GM19372 (cell line): ENCODE results near the gene ZFP64.
"Not testable (repeated sequence)": the region's sequence is repeated elsewhere in the genome, so short reads cannot be mapped to it uniquely, and the experiment has no call there.

Experiments used
- ATAC-seq: cut with Tn5 transposase; IDR thresholded peaks from one replicate; pipeline ENCODE4 v1.9.1; 2021; ENCODE audit warnings: mild to moderate bottlenecking, low read depth, moderate library complexity; ENCODE audit not compliant: unreplicated experiment

Gene ZFP64

DNA sequence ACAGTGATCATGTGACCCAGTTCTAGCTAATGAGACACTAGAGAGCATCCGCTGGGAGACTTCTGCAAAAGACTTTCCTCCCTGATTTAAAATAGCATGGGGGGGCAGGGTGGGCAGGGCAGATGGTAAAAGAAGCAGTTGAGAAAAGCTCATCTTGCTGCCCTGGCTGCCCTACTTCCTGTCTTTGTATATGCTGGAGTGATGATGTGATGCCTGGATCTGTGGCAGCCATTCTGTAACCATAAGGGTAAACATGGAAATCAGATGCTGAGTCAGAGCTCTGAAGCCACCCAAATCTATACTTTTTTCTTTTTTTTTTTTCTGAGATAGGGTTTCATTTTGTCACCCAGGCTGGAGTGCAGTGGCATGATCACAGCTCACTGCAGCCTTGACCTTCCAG, 25.4 kb downstream of the ZFP64 start:
- ATAC-seq: no peak

DNA sequence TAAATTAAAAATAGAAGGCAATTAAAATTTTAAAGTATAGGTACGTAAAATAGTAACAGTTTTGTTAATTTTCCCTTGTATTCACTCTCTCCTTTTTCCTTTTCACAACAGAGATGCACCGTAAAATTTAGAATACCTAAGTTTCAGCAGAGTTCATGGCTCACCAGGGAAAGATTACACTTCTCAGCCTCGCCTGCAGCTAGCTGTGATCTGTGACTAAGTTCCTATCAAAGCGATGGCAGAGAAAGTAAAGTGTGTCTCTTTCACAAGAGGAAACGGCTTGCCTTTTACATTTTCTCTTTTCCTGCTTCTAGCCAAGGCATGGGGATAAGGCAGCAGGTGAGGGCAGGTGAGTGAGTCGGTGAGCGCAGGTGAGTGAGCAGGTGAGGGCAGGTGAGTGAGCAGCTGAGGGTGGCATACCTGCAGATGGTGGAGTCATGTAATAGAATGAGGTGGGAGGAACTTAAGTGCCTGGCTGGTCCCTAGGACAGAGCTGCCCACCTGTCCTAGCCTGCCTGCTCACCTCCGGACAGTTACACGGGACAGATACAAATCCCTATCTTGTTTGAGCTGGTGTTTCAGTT, 30.9 kb downstream of the ZFP64 start:
- no peak for ATAC-seq

DNA sequence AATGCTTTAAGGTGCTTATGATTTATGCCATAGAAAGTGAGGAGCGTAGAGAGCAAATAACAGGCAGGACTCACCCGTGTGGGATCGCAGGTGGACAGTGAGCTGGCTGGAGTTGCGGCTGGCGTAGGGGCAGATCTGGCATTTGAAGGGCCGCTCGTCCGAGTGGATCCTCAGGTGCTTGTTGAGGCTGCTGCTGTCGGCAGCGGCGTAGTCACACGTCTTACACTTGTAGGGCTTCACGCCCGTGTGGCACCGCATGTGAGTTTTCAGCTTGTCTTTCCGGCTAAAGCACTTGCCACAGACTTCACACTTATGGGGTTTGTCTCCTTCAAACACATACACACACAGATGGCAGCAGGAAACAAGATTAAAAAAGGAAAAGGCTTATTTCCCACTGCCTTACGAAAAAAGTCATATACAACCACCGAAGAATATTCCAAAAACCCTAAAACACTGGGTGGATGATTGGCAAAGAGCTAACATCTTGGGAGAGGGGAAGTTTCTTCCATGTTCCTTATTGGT, 31.5 kb downstream of the ZFP64 start:
- ATAC-seq: no peak

DNA sequence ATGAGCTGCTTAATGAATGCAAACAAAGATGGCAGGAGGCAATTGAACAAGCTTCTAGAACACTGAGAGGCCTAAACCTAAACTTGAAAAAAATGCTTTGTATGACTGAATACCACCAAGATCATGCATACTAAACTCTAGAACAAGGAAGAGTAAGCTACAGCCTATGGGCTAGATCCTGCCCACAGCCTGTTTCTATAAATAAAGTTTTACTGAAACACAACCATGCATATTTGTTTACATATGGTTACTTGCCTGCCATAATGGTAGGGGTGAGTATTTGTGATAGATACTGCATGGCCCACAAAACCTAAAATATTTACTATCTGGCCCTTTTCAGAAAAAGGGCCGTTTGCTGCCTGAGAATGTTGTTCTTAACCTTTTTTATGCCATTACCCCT, 37.0 kb downstream of the ZFP64 start:
- ATAC-seq: no peak

DNA sequence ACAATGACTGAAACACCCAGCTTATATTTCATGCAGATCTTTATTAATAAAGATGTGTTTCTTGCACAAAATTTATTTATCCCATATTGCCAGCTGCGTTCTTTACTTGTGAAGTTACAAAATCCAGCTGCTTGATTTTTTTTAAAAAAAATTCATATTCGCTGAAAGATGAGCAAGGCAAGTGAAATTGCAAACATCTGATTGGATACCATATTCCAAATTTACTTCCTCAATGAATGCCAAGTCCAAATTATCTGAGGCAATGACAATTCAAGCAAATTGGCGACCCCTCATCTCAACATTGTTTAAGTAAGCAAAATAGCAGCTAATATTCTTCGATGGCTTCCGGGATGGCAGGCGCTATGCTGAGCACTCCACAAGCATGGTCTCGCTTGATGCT, 37.7 kb downstream of the ZFP64 start:
- ATAC-seq: no peak

DNA sequence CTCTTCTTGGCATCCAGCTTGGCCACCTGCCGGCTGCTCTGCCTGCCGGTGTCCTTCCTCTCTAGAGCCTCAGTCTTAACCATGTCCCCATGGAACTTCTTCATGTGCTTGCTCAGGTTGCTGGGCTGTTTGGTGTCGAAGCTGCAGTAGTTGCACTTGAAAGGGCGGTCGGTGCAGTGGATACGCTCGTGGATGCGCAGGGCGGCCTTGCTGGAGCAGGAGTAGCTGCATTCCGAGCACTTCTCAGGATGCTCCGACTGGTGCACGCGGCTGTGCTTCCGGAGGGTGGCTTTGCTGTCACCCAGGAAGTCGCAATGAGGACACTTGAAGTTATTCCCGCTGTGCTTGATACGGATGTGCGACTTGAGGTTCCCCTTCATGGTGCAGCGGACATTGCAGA, 38.7 kb downstream of the ZFP64 start:
- ATAC-seq: no peak

DNA sequence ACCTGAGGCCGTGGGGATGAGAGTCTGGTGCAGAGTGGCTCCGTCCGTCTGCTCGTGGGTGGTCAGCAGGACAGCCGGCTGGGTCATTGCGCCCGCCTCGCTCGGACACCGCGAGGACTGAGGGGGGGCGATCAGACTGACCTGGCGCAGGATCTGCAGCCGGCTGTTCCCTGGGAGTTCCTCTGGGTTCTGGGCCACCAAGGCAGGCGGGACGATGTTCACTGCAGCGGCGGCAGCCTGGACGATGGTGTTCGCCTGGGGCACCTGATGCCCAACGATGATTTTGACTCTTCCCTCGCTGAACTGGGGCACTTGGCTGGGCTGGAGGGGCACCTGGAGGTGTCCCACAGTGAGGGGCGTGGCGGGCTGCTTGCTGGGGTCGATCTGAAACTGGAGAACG, 39.2 kb downstream of the ZFP64 start:
- ATAC-seq: no peak

DNA sequence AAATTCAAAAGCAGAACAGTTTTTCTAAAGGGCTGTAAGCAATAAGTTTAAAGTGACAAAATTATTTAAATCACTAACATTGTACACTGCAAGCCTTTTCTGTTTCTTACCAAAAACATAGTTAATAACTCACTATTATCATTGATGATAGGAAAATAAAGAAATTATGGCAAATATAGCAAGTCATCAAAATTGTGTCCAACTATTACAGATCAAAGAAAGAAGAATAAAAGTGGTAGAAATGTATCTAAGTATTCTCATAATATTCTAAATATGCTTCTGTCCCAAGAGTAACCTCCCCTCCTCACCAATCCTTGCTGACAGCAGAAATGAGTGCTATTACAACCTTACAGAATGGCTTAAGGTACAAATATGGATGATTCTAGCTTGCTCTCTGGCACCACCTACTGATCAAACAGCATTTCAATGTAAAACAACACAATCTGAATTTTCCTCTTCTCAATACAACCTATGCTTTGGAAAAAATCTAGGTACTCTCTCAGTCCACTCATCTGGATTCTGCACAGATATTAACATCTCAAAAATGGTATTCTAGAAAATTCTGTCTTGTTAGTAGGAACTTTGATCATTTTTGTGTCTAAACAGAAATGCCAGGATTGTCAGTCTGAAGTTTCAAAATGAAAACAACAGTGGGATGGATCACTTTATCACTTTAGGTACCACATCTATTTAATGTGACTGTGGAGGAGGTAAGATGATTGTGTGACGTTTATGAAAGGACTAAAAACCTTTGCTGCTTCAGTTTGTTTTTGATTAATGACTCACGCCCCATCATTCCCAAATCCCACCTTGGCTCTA, 40.9 kb downstream of the ZFP64 start:
- ATAC-seq: peak; percentile 72

DNA sequence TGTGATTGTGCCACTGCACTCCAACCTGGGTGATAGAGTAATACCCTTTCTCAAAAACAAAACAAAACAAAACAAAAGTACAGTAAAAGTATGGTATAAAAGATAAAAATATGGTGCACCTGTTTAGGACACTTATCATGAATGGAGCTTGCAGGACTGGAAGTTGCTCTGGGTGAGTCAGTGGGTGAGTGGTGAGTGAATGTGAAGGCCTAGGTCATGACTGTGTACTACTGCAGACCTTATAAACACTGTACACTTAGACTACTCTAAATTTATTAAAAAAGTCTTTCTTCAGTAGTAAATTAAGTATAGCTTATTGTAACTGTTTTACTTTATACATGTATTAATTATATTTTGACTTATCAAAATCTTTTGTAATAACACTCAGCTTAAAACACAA, 46.0 kb downstream of the ZFP64 start:
- no peak for ATAC-seq

DNA sequence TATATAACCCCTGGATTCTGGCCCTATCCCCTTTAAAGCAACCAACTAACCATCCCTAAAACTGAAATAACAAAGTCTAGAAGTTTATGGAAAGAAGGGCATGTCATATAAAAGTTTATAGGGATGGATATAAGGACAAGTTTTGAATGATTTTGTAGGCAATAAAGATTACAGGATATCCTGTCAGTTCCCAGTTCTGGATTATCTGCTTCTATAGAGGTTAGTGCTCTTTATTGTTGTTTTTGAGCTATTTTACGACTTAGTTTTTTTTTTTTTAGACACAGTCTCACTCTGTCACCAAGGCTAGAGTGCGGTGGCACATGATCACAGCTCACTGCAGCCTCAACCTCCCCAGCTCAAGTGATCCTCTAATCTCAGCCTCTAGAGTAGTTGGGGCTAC, 48.3 kb downstream of the ZFP64 start:
- no peak for ATAC-seq

DNA sequence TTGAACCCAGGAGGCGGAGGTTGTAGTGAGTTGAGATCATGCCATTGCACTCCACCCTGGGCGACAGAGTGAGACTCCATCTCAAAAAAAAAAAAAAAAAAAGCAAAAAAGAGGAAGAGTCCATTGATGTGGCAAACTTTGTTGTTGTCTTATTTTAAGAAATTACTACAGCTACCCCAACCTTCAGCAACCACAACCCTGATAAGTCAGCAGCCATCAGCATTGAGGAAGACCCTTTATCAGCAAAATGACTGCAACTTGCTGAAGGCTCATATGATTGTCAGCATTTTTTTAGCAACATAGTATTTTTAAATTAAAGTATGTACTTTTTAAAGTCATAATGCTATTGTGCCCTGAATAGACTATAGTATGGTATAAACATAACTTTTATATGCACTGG, 48.8 kb downstream of the ZFP64 start:
- ATAC-seq: no peak

DNA sequence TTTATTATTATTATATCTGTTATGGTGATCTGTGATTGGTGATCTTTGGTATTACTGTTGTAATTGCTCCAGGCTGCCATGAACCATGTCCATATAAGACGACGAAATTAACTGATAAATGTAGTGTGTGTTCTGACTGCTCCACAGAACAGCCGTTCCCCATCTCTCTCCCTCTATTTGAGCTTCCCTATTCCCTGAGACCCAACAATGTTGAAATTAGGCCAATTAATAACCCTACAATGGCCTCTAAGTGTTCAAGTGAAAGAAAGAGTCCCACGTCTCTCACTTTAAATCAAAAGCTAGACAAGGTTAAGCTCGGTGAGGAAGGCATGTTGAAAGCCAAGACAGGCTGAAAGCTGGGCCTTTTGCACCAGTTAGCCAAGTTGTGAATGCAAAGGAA, 51.6 kb downstream of the ZFP64 start:
- ATAC-seq: no peak

DNA sequence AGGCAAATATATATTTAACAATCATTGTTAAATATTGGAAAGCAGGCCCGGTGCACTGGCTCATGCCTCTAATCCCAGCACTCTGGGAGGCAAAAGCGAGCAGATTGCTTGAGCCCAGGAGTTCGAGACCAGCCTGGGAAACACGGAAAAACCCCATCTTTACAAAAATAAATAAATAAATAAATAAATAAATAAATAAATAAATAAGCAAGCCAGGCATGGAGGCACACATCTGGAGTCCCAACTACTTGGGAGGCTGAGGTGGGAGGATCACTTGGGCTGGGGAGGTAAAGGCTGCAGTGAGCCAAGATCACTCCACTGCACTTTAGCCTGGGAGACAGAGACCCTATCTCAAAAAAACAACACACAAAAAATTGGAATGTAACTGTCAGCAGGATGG, 53.7 kb downstream of the ZFP64 start:
- no peak for ATAC-seq

DNA sequence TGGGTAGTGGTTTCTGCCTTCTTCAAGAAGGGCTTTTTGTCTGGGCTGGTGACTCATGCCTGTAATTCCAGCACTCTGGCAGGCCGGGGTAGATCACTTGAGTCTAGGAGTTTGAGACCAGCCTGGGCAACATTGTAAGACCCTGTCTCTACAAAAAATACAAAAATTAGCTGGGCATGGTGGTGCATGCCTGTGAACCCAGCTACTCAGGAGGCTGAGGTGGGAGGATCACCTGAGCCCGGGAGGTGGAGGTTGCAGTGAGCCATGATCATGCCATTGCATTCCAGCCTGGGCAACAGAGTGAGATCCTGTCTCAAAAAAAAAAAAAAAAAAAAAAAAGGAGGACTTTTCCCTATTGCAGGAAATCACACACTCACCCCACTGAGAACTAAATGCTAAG, 57.9 kb downstream of the ZFP64 start:
- not testable (repeated sequence) for ATAC-seq

DNA sequence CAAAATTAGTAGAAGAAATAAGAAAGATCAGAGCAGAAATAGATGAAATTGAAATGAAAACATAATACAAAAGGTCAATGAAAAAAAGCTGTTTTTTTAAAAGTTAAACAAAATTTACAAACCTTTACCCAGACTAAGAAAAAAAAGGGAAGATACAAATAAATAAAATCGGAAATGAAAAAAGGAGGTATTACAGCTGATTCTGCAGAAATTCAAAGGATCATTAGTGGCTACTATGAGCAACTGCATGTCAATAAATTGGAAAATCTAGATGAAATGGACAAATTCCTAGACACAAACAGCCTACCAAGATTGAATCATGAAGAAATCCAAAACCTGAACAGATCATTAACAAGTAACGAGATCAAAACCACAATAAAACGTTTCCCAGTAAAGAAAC, 59.2 kb downstream of the ZFP64 start:
- ATAC-seq: no peak

DNA sequence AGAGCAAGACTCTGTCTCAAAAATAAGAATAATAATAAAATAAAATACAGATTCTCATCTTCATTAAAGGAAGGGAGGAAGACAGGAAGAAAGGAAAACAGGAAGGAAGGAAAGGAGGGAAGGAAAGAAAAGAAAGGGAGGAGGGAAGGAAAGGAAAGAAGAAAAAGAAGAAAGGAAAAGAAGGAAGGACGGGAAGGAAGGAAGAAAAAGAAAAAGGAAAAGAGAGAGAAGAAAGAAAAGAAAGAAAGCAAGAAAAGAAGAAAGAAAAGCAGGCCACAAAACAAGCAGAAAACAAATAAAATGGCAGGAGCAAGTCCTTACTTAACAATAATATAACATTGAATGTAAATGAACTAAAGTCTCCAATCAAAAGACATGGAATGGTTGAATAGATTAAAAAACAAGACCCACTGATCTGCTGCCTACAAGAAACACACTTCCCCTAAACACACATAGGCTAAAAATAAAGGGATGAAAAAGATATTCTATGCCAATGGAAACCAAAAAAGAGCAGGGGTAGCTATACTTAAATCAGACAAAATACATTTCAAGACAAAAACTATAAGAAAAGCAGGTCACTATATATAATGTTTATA, 60.4 kb downstream of the ZFP64 start:
- no peak for ATAC-seq

DNA sequence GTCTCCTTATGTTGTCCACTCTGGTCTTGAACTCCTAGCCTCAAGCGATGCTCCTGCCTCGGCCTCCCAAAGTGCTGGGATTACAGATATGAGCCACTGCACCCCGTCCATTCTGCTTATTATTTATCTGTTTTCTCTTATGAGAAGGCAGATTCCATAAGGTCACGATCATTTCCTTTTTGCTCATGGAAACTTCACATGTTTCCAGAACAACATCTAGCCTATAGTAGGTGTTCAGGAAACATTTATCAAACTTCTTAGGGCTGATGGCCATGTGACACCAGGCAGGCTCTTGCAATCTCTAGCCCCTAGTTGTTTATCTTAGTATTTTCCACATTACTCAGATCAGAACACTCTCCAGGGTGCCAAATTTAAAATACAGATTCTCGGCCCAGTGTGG, 61.2 kb downstream of the ZFP64 start:
- ATAC-seq: no peak

DNA sequence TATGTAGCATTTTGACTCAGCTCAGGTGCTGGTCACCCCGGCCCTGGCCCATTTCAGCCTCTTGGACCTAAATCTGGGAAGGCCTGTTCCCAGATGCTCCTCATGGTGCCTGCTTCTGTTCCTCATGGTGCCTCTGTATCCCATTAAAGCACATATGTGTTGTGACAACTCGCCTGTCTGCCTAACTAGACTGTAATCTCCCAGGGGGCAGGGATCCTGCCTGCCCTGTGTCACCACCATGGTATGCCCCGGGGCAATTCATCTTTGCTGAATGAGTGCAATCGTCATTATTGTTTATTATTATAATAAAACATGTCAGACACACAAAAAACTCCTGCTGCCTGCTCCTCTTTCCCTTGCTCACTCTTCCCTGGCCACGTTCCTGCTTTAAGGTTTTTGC, 62.0 kb downstream of the ZFP64 start:
- ATAC-seq: no peak

DNA sequence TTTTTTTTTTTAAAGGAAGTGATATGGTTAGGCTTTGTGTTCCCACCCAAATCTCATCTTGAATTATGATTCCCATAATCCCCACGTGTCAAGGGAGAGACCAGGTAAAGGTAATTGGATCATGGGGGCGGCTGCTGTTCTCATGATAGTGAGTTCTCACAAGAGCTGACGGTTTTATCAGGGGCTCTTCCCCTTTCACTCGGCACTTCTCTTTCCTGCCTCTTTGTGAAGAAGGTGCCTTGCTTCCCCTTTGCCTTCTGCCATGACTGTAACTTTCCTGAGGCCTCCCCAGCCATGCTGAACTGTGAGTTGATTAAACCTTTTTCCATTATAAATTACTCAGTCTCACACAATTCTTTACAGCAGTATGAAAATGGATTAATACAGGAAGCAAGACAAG, 64.3 kb downstream of the ZFP64 start:
- no peak for ATAC-seq

DNA sequence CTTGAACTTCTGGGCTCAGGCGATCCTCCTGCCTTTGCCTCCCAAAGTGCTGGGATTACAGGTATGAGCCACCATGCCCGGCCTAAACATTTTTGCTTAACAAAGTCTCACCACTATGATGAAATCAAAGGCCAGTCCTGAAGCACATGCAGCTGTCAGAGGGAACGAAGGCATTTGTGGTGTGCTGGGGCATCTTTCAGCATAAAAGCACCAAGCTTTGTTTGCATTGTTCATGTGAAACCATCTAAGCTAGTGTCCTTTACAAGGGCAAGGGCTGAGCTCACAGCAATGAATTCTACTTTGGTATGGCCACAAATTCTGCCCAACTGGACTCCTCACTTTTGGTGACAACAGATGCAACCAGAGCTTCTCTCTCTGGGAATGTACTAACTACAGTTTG, 66.8 kb downstream of the ZFP64 start:
- no peak for ATAC-seq

DNA sequence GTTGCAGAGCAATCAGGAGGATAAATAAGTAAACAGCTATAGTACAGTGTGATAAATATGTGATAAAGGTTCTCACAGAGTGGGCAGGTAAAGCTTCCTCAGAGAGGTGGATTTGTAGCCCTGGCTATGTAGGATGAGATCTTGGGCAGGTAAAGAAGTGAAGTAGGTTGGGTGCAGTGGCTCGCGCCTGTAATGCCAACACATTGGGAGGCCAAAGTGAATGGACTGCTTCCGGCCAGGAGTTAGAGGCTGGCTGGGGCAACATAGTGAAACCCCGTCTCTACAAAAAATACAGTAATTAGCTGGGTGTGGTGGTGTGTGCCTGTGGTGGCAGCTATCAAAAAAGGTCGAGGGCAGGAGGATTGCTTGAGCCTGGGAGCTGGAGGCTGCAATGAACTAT, 72.9 kb downstream of the ZFP64 start:
- no peak for ATAC-seq
